HEK293 (cell line): ENCODE data around the gene ELF1.
A peak's percentile ranks its signal among the peaks of the same experiment; 100 is the strongest.

Experiments used
- CTCF ChIA-PET: fragments of 350-600 bp; formaldehyde crosslinking; extraction: SDS; loops from one replicate; lab custom pipeline; 2021; ENCODE audit warnings: antibody characterized with exemption; lab: Yijun Ruan, JAX
- POLR2A ChIA-PET: fragments of 300-600 bp; formaldehyde crosslinking; extraction: SDS; loops from one replicate; lab custom pipeline; 2020; ENCODE audit warnings: antibody characterized with exemption, inconsistent platforms; lab: Yijun Ruan, JAX
- H3K27ac ChIP-seq: fragments of 200-500 bp; sonication (Bioruptor generic); 2 replicates; pipeline ENCODE4 v1.5.1; 2014; ENCODE audit warnings: low read depth, low read length, control low read depth, inconsistent platforms; ENCODE audit errors: extremely low read depth
- H3K36me3 ChIP-seq, 2 experiments: fragments of 200-500 bp in 1 of 2; sonication (Bioruptor generic) in 1 of 2; 1 replicate in 1 of 2; 2 replicates in 1 of 2; pipeline ENCODE4 v1.5.1; 2014 to 2017; ENCODE audit warnings: inconsistent platforms in 2 of 2, low read length in 2 of 2; ENCODE audit not compliant: control insufficient read depth in 2 of 2, insufficient read depth in 1 of 2
- H3K4me1 ChIP-seq: fragments of 200-500 bp; sonication (Bioruptor generic); 2 replicates; pipeline ENCODE4 v1.5.1; 2014; ENCODE audit warnings: mild to moderate bottlenecking, low read length, inconsistent platforms; ENCODE audit not compliant: control insufficient read depth, insufficient read depth
- H3K4me3 ChIP-seq: 2 replicates; pipeline ENCODE4 v1.5.1; 2011; ENCODE audit warnings: low read depth, mild to moderate bottlenecking, control low read depth, low read length, moderate library complexity
- H3K9me3 ChIP-seq: fragments of 200-500 bp; sonication (Bioruptor generic); 2 replicates; pipeline ENCODE4 v1.5.1; 2014; ENCODE audit warnings: low read depth, low read length, inconsistent platforms; ENCODE audit not compliant: control insufficient read depth, insufficient read depth
- BCL11B ChIP-seq: fragments of 450-650 bp; formaldehyde crosslinking; IDR thresholded peaks from 2 replicates; pipeline ENCODE4 v1.5.1; 2016; ENCODE audit warnings: low read depth, missing biosample characterization, missing genetic modification characterization
- EGR2 ChIP-seq: fragments of 450-650 bp; formaldehyde crosslinking; IDR thresholded peaks from 2 replicates; pipeline ENCODE4 v1.5.1; 2016; ENCODE audit warnings: low read depth, missing biosample characterization, missing genetic modification characterization
- ELK4 ChIP-seq: IDR thresholded peaks from 2 replicates; pipeline ENCODE4 v1.6.1; 2011; ENCODE audit warnings: mild to moderate bottlenecking, low read depth, low read length, borderline replicate concordance
- FEZF1 ChIP-seq: fragments of 450-650 bp; formaldehyde crosslinking; IDR thresholded peaks from 2 replicates; pipeline ENCODE4 v1.5.1; 2016; ENCODE audit warnings: missing biosample characterization, missing genetic modification characterization
- GLIS2 ChIP-seq: fragments of 450-650 bp; formaldehyde crosslinking; IDR thresholded peaks from 2 replicates; pipeline ENCODE4 v1.5.1; 2016; ENCODE audit warnings: missing biosample characterization, missing genetic modification characterization
- KLF7 ChIP-seq: fragments of 450-650 bp; formaldehyde crosslinking; IDR thresholded peaks from 2 replicates; pipeline ENCODE4 v1.5.1; 2016; ENCODE audit warnings: missing biosample characterization, missing genetic modification characterization, borderline replicate concordance
- KLF9 ChIP-seq: fragments of 450-650 bp; formaldehyde crosslinking; IDR thresholded peaks from 2 replicates; pipeline ENCODE4 v1.5.1; 2016; ENCODE audit warnings: missing biosample characterization, missing genetic modification characterization, low read depth
- MZF1 ChIP-seq: fragments of 450-650 bp; formaldehyde crosslinking; IDR thresholded peaks from 2 replicates; pipeline ENCODE4 v1.5.1; 2017; ENCODE audit warnings: missing biosample characterization, missing genetic modification characterization, borderline replicate concordance
- PRDM6 ChIP-seq: fragments of 450-650 bp; formaldehyde crosslinking; IDR thresholded peaks from 2 replicates; pipeline ENCODE4 v1.5.1; 2017; ENCODE audit warnings: missing biosample characterization, missing genetic modification characterization
- REST ChIP-seq: fragments of 450-650 bp; formaldehyde crosslinking; IDR thresholded peaks from 2 replicates; pipeline ENCODE4 v1.5.1; 2016; ENCODE audit warnings: missing biosample characterization, missing genetic modification characterization
- SETDB1 ChIP-seq: IDR thresholded peaks from one replicate; pipeline ENCODE4 v1.6.1; 2017; ENCODE audit warnings: mild to moderate bottlenecking, low read length, moderate library complexity, mixed read lengths; ENCODE audit not compliant: insufficient read length
- SP2 ChIP-seq: fragments of 450-650 bp; formaldehyde crosslinking; IDR thresholded peaks from 2 replicates; pipeline ENCODE4 v1.5.1; 2016; ENCODE audit warnings: missing biosample characterization, missing genetic modification characterization
- ZBTB26 ChIP-seq: fragments of 450-650 bp; formaldehyde crosslinking; optimal IDR thresholded peaks from 2 replicates; pipeline ENCODE3; 2016; ENCODE audit warnings: missing biosample characterization, mild to moderate bottlenecking, missing genetic modification characterization
- ZBTB6 ChIP-seq: fragments of 450-650 bp; formaldehyde crosslinking; IDR thresholded peaks from 2 replicates; pipeline ENCODE4 v1.5.1; 2017; ENCODE audit warnings: missing biosample characterization, missing genetic modification characterization
- ZBTB8A ChIP-seq: fragments of 450-650 bp; formaldehyde crosslinking; IDR thresholded peaks from 2 replicates; pipeline ENCODE4 v1.5.1; 2016; ENCODE audit warnings: missing biosample characterization, missing genetic modification characterization
- ZNF2 ChIP-seq: fragments of 450-650 bp; formaldehyde crosslinking; IDR thresholded peaks from 2 replicates; pipeline ENCODE4 v1.5.1; 2016; ENCODE audit warnings: missing biosample characterization, missing genetic modification characterization
- ZNF23 ChIP-seq: fragments of 450-650 bp; formaldehyde crosslinking; IDR thresholded peaks from 2 replicates; pipeline ENCODE4 v1.5.1; 2016; ENCODE audit warnings: missing biosample characterization, missing genetic modification characterization, borderline replicate concordance
- ZNF292 ChIP-seq: fragments of 450-650 bp; formaldehyde crosslinking; IDR thresholded peaks from 2 replicates; pipeline ENCODE4 v1.5.1; 2016; ENCODE audit warnings: low read depth, missing biosample characterization, missing genetic modification characterization, borderline replicate concordance
- ZNF335 ChIP-seq: fragments of 450-650 bp; formaldehyde crosslinking; conservative IDR thresholded peaks from 2 replicates; pipeline ENCODE4 v1.5.1; 2016; ENCODE audit warnings: missing biosample characterization, missing genetic modification characterization
- ZNF362 ChIP-seq: fragments of 450-650 bp; formaldehyde crosslinking; IDR thresholded peaks from 2 replicates; pipeline ENCODE4 v1.5.1; 2016; ENCODE audit warnings: missing biosample characterization, missing genetic modification characterization
- ZNF394 ChIP-seq: fragments of 450-650 bp; formaldehyde crosslinking; IDR thresholded peaks from 2 replicates; pipeline ENCODE4 v1.5.1; 2016; ENCODE audit warnings: missing biosample characterization, missing genetic modification characterization, mild to moderate bottlenecking, moderate library complexity, borderline replicate concordance
- ZNF426 ChIP-seq: fragments of 450-650 bp; formaldehyde crosslinking; IDR thresholded peaks from 2 replicates; pipeline ENCODE4 v1.5.1; 2017; ENCODE audit warnings: missing biosample characterization, missing genetic modification characterization, mild to moderate bottlenecking, inconsistent platforms, moderate library complexity
- ZNF433 ChIP-seq: fragments of 450-650 bp; formaldehyde crosslinking; IDR thresholded peaks from 2 replicates; pipeline ENCODE4 v1.5.1; 2016; ENCODE audit warnings: missing biosample characterization, missing genetic modification characterization, low read depth
- ZNF555 ChIP-seq: fragments of 450-650 bp; formaldehyde crosslinking; conservative IDR thresholded peaks from 2 replicates; pipeline ENCODE4 v1.5.1; 2017; ENCODE audit warnings: missing biosample characterization, mild to moderate bottlenecking, missing genetic modification characterization, inconsistent platforms
- ZNF571 ChIP-seq: fragments of 450-650 bp; formaldehyde crosslinking; IDR thresholded peaks from 2 replicates; pipeline ENCODE4 v1.5.0; 2017; ENCODE audit warnings: missing biosample characterization, missing genetic modification characterization
- ZNF660 ChIP-seq: fragments of 450-650 bp; IDR thresholded peaks from 2 replicates; pipeline ENCODE4 v1.5.1; 2018; ENCODE audit warnings: missing biosample characterization, mild to moderate bottlenecking, missing genetic modification characterization

Gene ELF1

GRCh38 chr13:41061914-41062837, 43.1 kb upstream of the ELF1 start:
- Histone ChIP-seq H3K36me3 (peaks cover 20 to 30% of the 10 kb centered on the region in 2 experiments), H3K4me3 (peak overlapping the region; percentile 94), H3K27ac (peak overlapping the region; percentile 97), H3K4me1 (peaks cover 10% of the 10 kb centered on the region), H3K9me3 (no peaks in the 10 kb centered on the region)
- ChIA-PET POLR2A (interaction anchor here (0.8 to 1.4 kb wide), 2 partner anchors 140 to 1074 kb away, joined by 3 to 10 read pairs; no protein-coding TSS in a partner anchor), CTCF (interaction anchor here (0.6 to 1.4 kb wide), 2 partner anchors 90 to 135 kb away, joined by 3 to 4 read pairs; no protein-coding TSS in a partner anchor)
- TF ChIP-seq ZNF433 (tag by site-specific recombination) (no peak), ZNF2 (peak; percentile 29; the same call in 1 of the 2 replicates), SETDB1 (no peak), ZNF660 (tag by site-specific recombination) (no peak), GLIS2 (peak; percentile 91), ZNF292 (tag by site-specific recombination) (no peak), ZNF335 (tag by site-specific recombination) (peak; percentile 6; the same call in 1 of the 2 replicates), KLF7 (tag by site-specific recombination) (peak; percentile 34; the same call in 1 of the 2 replicates), ELK4 (no peak), BCL11B (tag by site-specific recombination) (no peak), KLF9 (0 out of 2 replicates have a peak, but pooled peaks have one; percentile 14), ZBTB8A (tag by site-specific recombination) (no peak), EGR2 (tag by site-specific recombination) (peak; percentile 60; the same call in 1 of the 2 replicates), SP2 (tag by site-specific recombination) (no peak), ZNF362 (tag by site-specific recombination) (peak; percentile 99), ZBTB6 (tag by site-specific recombination) (no peak), ZBTB26 (tag by site-specific recombination) (no peak), FEZF1 (tag by site-specific recombination) (peak; percentile 46), ZNF555 (tag by site-specific recombination) (no peak), ZNF23 (tag by site-specific recombination) (no peak), MZF1 (no peak), REST (tag by site-specific recombination) (peak; percentile 83), ZNF571 (tag by site-specific recombination) (no peak), ZNF394 (tag by site-specific recombination) (no peak), ZNF426 (tag by site-specific recombination) (no peak), PRDM6 (tag by site-specific recombination) (peak; percentile 95)
